Thyroid gland (tissue), 4 donors: ENCODE data around the gene PTPRE. TPM values are rescaled to one million over a fixed set of nuclear protein-coding genes. Genes with fewer than 3 reads are reported as not detected.

ENCODE experiments used
- DNase-seq, 2 donors: peaks; one replicate each; pipeline ENCODE4 v3.0.0-alpha.2; 2019
- H3K27ac ChIP-seq, 3 donors: fragments of 200-600 bp; sonication (generic); 1 replicate in 2 of 3; 2 replicates in 1 of 3; pipeline ENCODE4 v1.5.1; 2016 to 2019; ENCODE audit warnings: mild to moderate bottlenecking in 1 of 3, moderate library complexity in 1 of 3
- H3K27me3 ChIP-seq: fragments of 200-600 bp; sonication (generic); one replicate; pipeline ENCODE4 v1.5.1; 2019
- H3K36me3 ChIP-seq, 2 donors: fragments of 200-600 bp; sonication (generic); one replicate each; pipeline ENCODE4 v1.5.1; 2016 to 2019
- H3K4me1 ChIP-seq, 2 donors: fragments of 200-600 bp; sonication (generic); one replicate each; pipeline ENCODE4 v1.5.1; 2017 to 2019
- H3K4me3 ChIP-seq, 3 donors: fragments of 200-600 bp; sonication (generic); replicated peaks in 1 of 3; 1 replicate in 2 of 3; 2 replicates in 1 of 3; pipeline ENCODE4 v1.5.1; 2016; ENCODE audit warnings: mild to moderate bottlenecking in 1 of 3
- H3K9me3 ChIP-seq: fragments of 200-600 bp; sonication (generic); one replicate; pipeline ENCODE4 v1.5.1; 2017
- CTCF ChIP-seq, 6 experiments: fragments of 200-600 bp in 3 of 6; fragments of 450-650 bp in 3 of 6; sonication (generic) in 3 of 6; IDR thresholded peaks; one replicate each; pipeline ENCODE4 v1.5.1; 2016 to 2019; ENCODE audit warnings: antibody characterized with exemption in 6 of 6, mild to moderate bottlenecking in 2 of 6, inconsistent platforms in 1 of 6, moderate library complexity in 1 of 6
- POLR2A ChIP-seq, 2 donors: fragments of 450-650 bp; IDR thresholded peaks; one replicate each; pipeline ENCODE4 v1.6.1; 2017; ENCODE audit warnings: antibody characterized with exemption in 2 of 2, mild to moderate bottlenecking in 2 of 2, moderate library complexity in 1 of 2
- WGBS, 2 donors: methylation state at CpG; one replicate each; pipeline ENCODE4 v1.1.5; 2017; 5-methylcytosine and 5-hydroxymethylcytosine counted together
- intact Hi-C: fragments of 100-400 bp; cut with DNase I; formaldehyde crosslinking; loops from one replicate; pipeline ENCODE4 v1.15.1; 2023
- total RNA-seq, 4 donors: library from RNA; depleted of rRNA; stranded (reverse); fragments of >200 nt; gene quantifications; one replicate each; pipeline ENCODE4 v1.2.3, GENCODE V29; 2016

PTPRE gene
- total RNA-seq, 4 donors from 2014 or later: 16.8 to 25.0 (median 19.4) TPM

- Histone ChIP-seq H3K36me3 (peaks cover 0 to 6% of the 10 kb centered on the region in 2 donors), H3K27me3 (no peaks in the 10 kb centered on the region), H3K27ac (no peak overlapping the region), H3K9me3 (no peaks in the 10 kb centered on the region), H3K4me3 (no peak overlapping the region), H3K4me1 (no peaks in the 10 kb centered on the region)
- intact Hi-C loops: no loop called here
- DNase-seq: no peak
- TF ChIP-seq POLR2A (IDR thresholded peaks at IDR 0.05): no peak
- no peak for TF ChIP-seq CTCF (IDR thresholded peaks at IDR 0.05)
- 95 to 96% methylated on average over 8 of the region's 8 CpGs for WGBS, 2 donors
Observed at GRCh38 chr10:128080641-128081040, 173.7 kb downstream of the PTPRE start.

- Histone ChIP-seq H3K4me3 (no peak overlapping the region), H3K9me3 (no peaks in the 10 kb centered on the region), H3K27ac (no peak overlapping the region), H3K36me3 (peaks cover 0 to 6% of the 10 kb centered on the region in 2 donors), H3K27me3 (no peaks in the 10 kb centered on the region), H3K4me1 (no peaks in the 10 kb centered on the region)
- TF ChIP-seq CTCF (IDR thresholded peaks at IDR 0.05) (no peak), POLR2A (IDR thresholded peaks at IDR 0.05) (no peak)
- WGBS, 2 donors: 67 to 71% methylated on average over 4 of the region's 4 CpGs
- intact Hi-C loops: no loop called here
- no peak for DNase-seq
Observed at GRCh38 chr10:128081222-128081621, 174.3 kb downstream of the PTPRE start.

GRCh38 chr10:128081720-128082119 lies 174.8 kb downstream of the PTPRE start:
- Histone ChIP-seq H3K9me3 (no peaks in the 10 kb centered on the region), H3K27ac (no peak overlapping the region), H3K36me3 (peaks cover 0 to 6% of the 10 kb centered on the region in 2 donors), H3K4me3 (no peak overlapping the region), H3K4me1 (no peaks in the 10 kb centered on the region), H3K27me3 (no peaks in the 10 kb centered on the region)
- DNase-seq: no peak
- intact Hi-C loops: no loop called here
- TF ChIP-seq POLR2A (IDR thresholded peaks at IDR 0.05) (no peak), CTCF (IDR thresholded peaks at IDR 0.05) (no peak)
- WGBS, 2 donors: 30 to 53% methylated on average over 3 of the region's 3 CpGs

- no peak for DNase-seq
- no peaks in the 10 kb centered on the region for H3K9me3 ChIP-seq
- 86 to 87% methylated on average over 15 of the region's 15 CpGs for WGBS, 2 donors
Observed at GRCh38 chr10:128083191-128083895, 176.4 kb downstream of the PTPRE start.

More at GRCh38 chr10:128083191-128083895, 176.4 kb downstream of the PTPRE start:
- intact Hi-C loops: no loop called here
- no peak for TF ChIP-seq CTCF (IDR thresholded peaks at IDR 0.05)
- no peak for TF ChIP-seq POLR2A (IDR thresholded peaks at IDR 0.05)
- Histone ChIP-seq H3K4me1 (no peaks in the 10 kb centered on the region), H3K4me3 (no peak overlapping the region), H3K27me3 (no peaks in the 10 kb centered on the region), H3K27ac (no peak overlapping the region), H3K36me3 (no peaks in the 10 kb centered on the region)
